ENCODE results near the gene REL. TPM values are rescaled to one million over a fixed set of nuclear protein-coding genes. Genes with fewer than 3 reads are reported as not detected.

The REL gene
- polyA plus RNA-seq, 1 of the 3 experiments (the other 2 are of a cell fraction) = 0.59 TPM

- peaks cover 25 to 36% of the 10 kb centered on the region in 2 experiments for H3K36me3 ChIP-seq (replicated peaks in 1 of 2; ENCODE audit: control insufficient read depth in 1 of 2, insufficient read depth in 2 of 2, low read length in 1 of 2)
- no peaks in the 10 kb centered on the region for H3K4me1 ChIP-seq (ENCODE audit: control insufficient read depth in 1 of 2, insufficient read depth in 2 of 2, low read depth in 1 of 2, low read length in 1 of 2)
- no peak overlapping the region for H3K9ac ChIP-seq
- no peaks in the 10 kb centered on the region for H3K9me3 ChIP-seq
- no peaks in the 10 kb centered on the region for H4K20me1 ChIP-seq (ENCODE audit: insufficient read depth)
- H2AFZ ChIP-seq (ENCODE audit: low read depth) = no peak overlapping the region
- no peaks in the 10 kb centered on the region for H3F3A ChIP-seq (replicated peaks; ENCODE audit: insufficient read depth)
- H3K4me3 ChIP-seq (ENCODE audit: low read depth in 2 of 2, low read length in 1 of 2) = no peak overlapping the region
- ChIA-PET POLR2A (no interaction called here), CTCF (interaction anchor here (1.5 kb wide), 1 partner anchor 12 kb away, joined by 3 read pairs; no protein-coding TSS in a partner anchor)
- 92% methylated on average over 1 of the region's 1 CpG for WGBS (ENCODE audit: low lambda C conversion rate)
- no peaks in the 10 kb centered on the region for H3K79me2 ChIP-seq (ENCODE audit: insufficient read depth)
- DNase-seq = no peak
- TF ChIP-seq TEAD4 (IDR thresholded peaks at IDR 0.05; ENCODE audit: borderline replicate concordance, insufficient read depth) = no peak
- no peak for TF ChIP-seq MEF2A (IDR thresholded peaks at IDR 0.05; ENCODE audit: borderline replicate concordance, low read depth)
- TF ChIP-seq RCOR1 (IDR thresholded peaks at IDR 0.05; ENCODE audit: low read length) = no peak
- TF ChIP-seq USF2 (IDR thresholded peaks at IDR 0.05; ENCODE audit: borderline replicate concordance, low read depth, low read length) = no peak
- TF ChIP-seq POLR2AphosphoS5 (IDR thresholded peaks at IDR 0.05; ENCODE audit: low read depth, low read length) = no peak
- no peak for TF ChIP-seq RAD21 (IDR thresholded peaks at IDR 0.05; ENCODE audit: low read length)
- TF ChIP-seq USF1 (IDR thresholded peaks at IDR 0.05; ENCODE audit: borderline replicate concordance, low read depth) = no peak
- no peak for TF ChIP-seq TAF1 (IDR thresholded peaks at IDR 0.05; ENCODE audit: borderline replicate concordance, low read depth, low read length)
- no peaks in the 10 kb centered on the region for H3K9me2 ChIP-seq
- no peaks in the 10 kb centered on the region for H3K27me3 ChIP-seq (ENCODE audit: insufficient read depth)
- H3K4me2 ChIP-seq = no peak overlapping the region
- no peak overlapping the region for H3K27ac ChIP-seq (ENCODE audit: low read depth in 2 of 2, low read length in 1 of 2)
These were observed 17.2 kb downstream of the REL start for GRCh38 chr2:60898567-60898966.

GRCh38 chr2:60899230-60899891, 18.0 kb downstream of the REL start:
- Histone ChIP-seq H3K36me3 (replicated peaks in 1 of 2; ENCODE audit: control insufficient read depth in 1 of 2, insufficient read depth in 2 of 2, low read length in 1 of 2) (peaks cover 21 to 31% of the 10 kb centered on the region in 2 experiments), H3F3A (replicated peaks; ENCODE audit: insufficient read depth) (no peaks in the 10 kb centered on the region), H3K4me1 (ENCODE audit: control insufficient read depth in 1 of 2, insufficient read depth in 2 of 2, low read depth in 1 of 2, low read length in 1 of 2) (no peaks in the 10 kb centered on the region), H3K9ac (no peak overlapping the region), H3K4me2 (no peak overlapping the region), H3K4me3 (ENCODE audit: low read depth in 2 of 2, low read length in 1 of 2) (no peak overlapping the region), H4K20me1 (ENCODE audit: insufficient read depth) (no peaks in the 10 kb centered on the region), H3K9me2 (no peaks in the 10 kb centered on the region), H3K79me2 (ENCODE audit: insufficient read depth) (no peaks in the 10 kb centered on the region), H3K27ac (ENCODE audit: low read depth in 2 of 2, low read length in 1 of 2) (no peak overlapping the region), H2AFZ (ENCODE audit: low read depth) (no peak overlapping the region), H3K27me3 (ENCODE audit: insufficient read depth) (no peaks in the 10 kb centered on the region), H3K9me3 (no peaks in the 10 kb centered on the region)
- no peak for DNase-seq
- CTCF ChIA-PET = interaction anchor here (0.6 to 1.5 kb wide), 3 partner anchors 11 to 33 kb away, joined by 3 read pairs; partner anchors contain the start of gene REL
- 89% methylated on average over 6 of the region's 6 CpGs for WGBS (ENCODE audit: low lambda C conversion rate)
- POLR2A ChIA-PET = no interaction called here
- TF ChIP-seq TEAD4 (IDR thresholded peaks at IDR 0.05; ENCODE audit: borderline replicate concordance, insufficient read depth) (no peak), ZBTB33 (IDR thresholded peaks at IDR 0.05; ENCODE audit: borderline replicate concordance, low read depth) (no peak), JUND (IDR thresholded peaks at IDR 0.05) (no peak), CTCF (IDR thresholded peaks at IDR 0.05) (no peak), CHD2 (IDR thresholded peaks at IDR 0.05; ENCODE audit: low read length, partially characterized antibody) (no peak), SIN3A (IDR thresholded peaks at IDR 0.05; ENCODE audit: borderline replicate concordance, low read depth, low read length) (no peak), SMC3 (IDR thresholded peaks at IDR 0.05; ENCODE audit: low read depth, low read length) (no peak), FOXM1 (IDR thresholded peaks at IDR 0.05; ENCODE audit: low read depth) (no peak), POLR2AphosphoS5 (IDR thresholded peaks at IDR 0.05; ENCODE audit: low read depth, low read length) (no peak), RCOR1 (IDR thresholded peaks at IDR 0.05; ENCODE audit: low read length) (no peak), USF2 (IDR thresholded peaks at IDR 0.05; ENCODE audit: borderline replicate concordance, low read depth, low read length) (no peak), PBX3 (IDR thresholded peaks at IDR 0.05) (no peak), YY1 (IDR thresholded peaks at IDR 0.05; ENCODE audit: low read depth) (no peak), EZH2phosphoT487 (IDR thresholded peaks at IDR 0.05; ENCODE audit: borderline replicate concordance, low read depth) (no peak), FOSL2 (IDR thresholded peaks at IDR 0.05; ENCODE audit: borderline replicate concordance, low read depth) (no peak)

Data from SK-N-SH (cell line).